Iris pigment epithelial cell (primary cell): Measurements from ENCODE around the gene OR1A1.
"Not testable (repeated sequence)": the region's sequence is repeated elsewhere in the genome, so short reads cannot be mapped to it uniquely, and the experiment has no call there.

ENCODE experiments used
- DNase-seq: peaks from one replicate; pipeline ENCODE4 v3.0.0-alpha.2; 2011; ENCODE audit warnings: low read depth

Gene OR1A1

GRCh38 chr17:3207367-3207766 lies at the start of gene OR1A1:
OR1A1 (plus strand) TSS chr17:3207667; CDS start chr17:3215621, 7,954 bp downstream.
- DNase-seq, result no peak

GRCh38 chr17:3167574-3167973 lies 39.9 kb upstream of the OR1A1 start:
- no peak for DNase-seq

GRCh38 chr17:3189961-3190360 lies 17.5 kb upstream of the OR1A1 start:
- DNase-seq, result no peak

GRCh38 chr17:3197219-3197618 lies 10.2 kb upstream of the OR1A1 start, which contains the start of gene OR1A2:
OR1A2 (plus strand) TSS chr17:3197519; CDS start chr17:3197519, 0 bp downstream.
- no peak for DNase-seq

GRCh38 chr17:3208484-3208883 lies 1.0 kb downstream of the OR1A1 start:
- DNase-seq, result no peak

GRCh38 chr17:3213001-3213400 lies 5.5 kb downstream of the OR1A1 start:
- no peak for DNase-seq

- no peak for DNase-seq
Observed at GRCh38 chr17:3213587-3213986, 6.1 kb downstream of the OR1A1 start.

- not testable (repeated sequence) for DNase-seq
Observed at GRCh38 chr17:3219978-3220377, 12.5 kb downstream of the OR1A1 start.

- DNase-seq, result no peak
Observed at GRCh38 chr17:3221850-3222249, 14.4 kb downstream of the OR1A1 start.

GRCh38 chr17:3222505-3222904 lies 15.0 kb downstream of the OR1A1 start:
- DNase-seq, result no peak

GRCh38 chr17:3224721-3225352 lies 17.4 kb downstream of the OR1A1 start:
- not testable (repeated sequence) for DNase-seq

- DNase-seq, result not testable (repeated sequence)
Observed at GRCh38 chr17:3232300-3232699, 24.8 kb downstream of the OR1A1 start.

GRCh38 chr17:3238685-3239084 lies 31.2 kb downstream of the OR1A1 start:
- DNase-seq, result not testable (repeated sequence)

- DNase-seq, result not testable (repeated sequence)
Observed at GRCh38 chr17:3241044-3241443, 33.6 kb downstream of the OR1A1 start.

- not testable (repeated sequence) for DNase-seq
Observed at GRCh38 chr17:3244841-3245240, 37.4 kb downstream of the OR1A1 start.

- DNase-seq, result not testable (repeated sequence)
Observed at GRCh38 chr17:3249013-3249412, 41.5 kb downstream of the OR1A1 start.

GRCh38 chr17:3256575-3256974 lies 49.1 kb downstream of the OR1A1 start:
- no peak for DNase-seq

GRCh38 chr17:3260163-3260562 lies 52.7 kb downstream of the OR1A1 start:
- no peak for DNase-seq

GRCh38 chr17:3260600-3260999 lies 53.1 kb downstream of the OR1A1 start:
- DNase-seq, result no peak
